HCT116 (cell line): ENCODE data around the gene TMEM147. TPM values are rescaled to one million over a fixed set of nuclear protein-coding genes. Genes with fewer than 3 reads are reported as not detected.

Experiments
- ATAC-seq: fragments of 200-7000 bp; cut with Tn5 transposase; 2 replicates; pipeline ENCODE4 v1.9.1; 2020; ENCODE audit warnings: mild to moderate bottlenecking, moderate library complexity
- BruUV-seq: library from RNA; stranded (reverse); fragments of 400-500 nt; replicated peaks from 2 replicates; lab custom pipeline; 2021; lab: Mats Ljungman, UMichigan
- CTCF ChIA-PET: fragments of 300-600 bp; sonication (Branson Sonifier 250); formaldehyde crosslinking; loops from one replicate; lab custom pipeline; 2021; ENCODE audit warnings: antibody characterized with exemption; lab: Charles Lee
- POLR2A ChIA-PET: fragments of 300-600, 350-600 bp; sonication (Branson Sonifier 250); formaldehyde crosslinking; loops from one replicate; lab custom pipeline; 2021; ENCODE audit warnings: antibody characterized with exemption; lab: Charles Lee
- RAD21 ChIA-PET, 2 experiments: fragments of 300-600 bp; sonication (Branson Sonifier 250); formaldehyde crosslinking; loops; one replicate each; lab custom pipeline; 2023; ENCODE audit warnings: low total read pairs in 2 of 2; ENCODE audit not compliant: uncharacterized antibody in 2 of 2, unreplicated experiment in 2 of 2, low non-redundant PET in 1 of 2; lab: Charles Lee
- DNase-seq: peaks from one replicate; pipeline ENCODE4 v3.0.0-alpha.2; 2010; ENCODE audit warnings: low read depth, low spot score
- H2AFZ ChIP-seq: fragments of 200-600 bp; shearing (Covaris generic), sonication (generic); 2 replicates; pipeline ENCODE4 v1.6.1; 2017; ENCODE audit warnings: low read depth, mixed run types, mixed read lengths, antibody characterized with exemption, low read length; ENCODE audit not compliant: poor library complexity, severe bottlenecking
- H3K27ac ChIP-seq: 2 replicates; pipeline ENCODE4 v1.5.1; 2012; ENCODE audit warnings: low read depth, low read length
- H3K27me3 ChIP-seq: fragments of 200-600 bp; sonication (generic); 2 replicates; pipeline ENCODE4 v1.6.1; 2016; ENCODE audit warnings: mixed run types, low read length, mixed read lengths; ENCODE audit not compliant: insufficient read depth
- H3K36me3 ChIP-seq, 2 experiments: fragments of 200-500 bp in 1 of 2; fragments of 200-600 bp in 1 of 2; sonication (Bioruptor generic) in 1 of 2; sonication (generic) in 1 of 2; 2 replicates each; pipeline versions ENCODE4 v1.5.1 to v1.6.1; 2014 to 2016; ENCODE audit warnings: low read length in 2 of 2, inconsistent platforms in 1 of 2, mixed read lengths in 1 of 2, mixed run types in 1 of 2; ENCODE audit not compliant: insufficient read depth in 2 of 2, control insufficient read depth in 1 of 2
- H3K4me1 ChIP-seq, 2 experiments: fragments of 200-600 bp in 1 of 2; sonication (generic) in 1 of 2; 2 replicates each; pipeline versions ENCODE4 v1.5.1 to v1.6.1; 2012 to 2017; ENCODE audit warnings: low read length in 2 of 2, inconsistent platforms in 1 of 2, mild to moderate bottlenecking in 1 of 2, mixed read lengths in 1 of 2, mixed run types in 1 of 2, moderate library complexity in 1 of 2; ENCODE audit not compliant: insufficient read depth in 2 of 2, control insufficient read depth in 1 of 2
- H3K4me2 ChIP-seq: fragments of 200-600 bp; sonication (generic); 2 replicates; pipeline ENCODE4 v1.6.1; 2017; ENCODE audit warnings: mixed run types, low read length, mixed read lengths
- H3K4me3 ChIP-seq, 2 experiments: fragments of 200-600 bp in 1 of 2; sonication (generic) in 1 of 2; replicated peaks in 1 of 2; 2 replicates each; pipeline ENCODE4 v1.5.1; 2011 to 2016; ENCODE audit warnings: low read length in 2 of 2, control low read depth in 1 of 2, low read depth in 1 of 2, mild to moderate bottlenecking in 1 of 2, mixed read lengths in 1 of 2, mixed run types in 1 of 2
- H3K79me2 ChIP-seq: fragments of 200-600 bp; sonication (generic); 2 replicates; pipeline ENCODE4 v1.6.1; 2017; ENCODE audit warnings: mild to moderate bottlenecking, mixed run types, low read length, moderate library complexity, mixed read lengths; ENCODE audit not compliant: insufficient read depth
- H3K9ac ChIP-seq: fragments of 200-600 bp; sonication (generic); 2 replicates; pipeline ENCODE4 v1.6.1; 2016; ENCODE audit warnings: low read length, mixed read lengths
- H3K9me2 ChIP-seq: fragments of 200-600 bp; sonication (generic), shearing (Covaris generic); 2 replicates; pipeline ENCODE4 v1.6.1; 2017; ENCODE audit warnings: mixed run types, mild to moderate bottlenecking, moderate library complexity; ENCODE audit not compliant: insufficient read depth
- H3K9me3 ChIP-seq, 2 experiments: fragments of 200-500 bp in 1 of 2; fragments of 200-600 bp in 1 of 2; sonication (Bioruptor generic) in 1 of 2; sonication (generic) in 1 of 2; 2 replicates each; pipeline ENCODE4 v1.6.1; 2014 to 2017; ENCODE audit warnings: low read length in 2 of 2, mixed read lengths in 2 of 2, inconsistent platforms in 1 of 2, low read depth in 1 of 2, mild to moderate bottlenecking in 1 of 2, mixed run types in 1 of 2, moderate library complexity in 1 of 2; ENCODE audit not compliant: control insufficient read depth in 1 of 2, insufficient read depth in 1 of 2
- H4K20me1 ChIP-seq: fragments of 200-600 bp; sonication (generic), shearing (Covaris generic); 2 replicates; pipeline ENCODE4 v1.6.1; 2017; ENCODE audit warnings: mixed run types, mild to moderate bottlenecking, moderate library complexity; ENCODE audit not compliant: insufficient read depth
- CBX3 ChIP-seq: IDR thresholded peaks from 2 replicates; pipeline ENCODE4 v1.6.1; 2012; ENCODE audit warnings: low read depth
- EGR1 ChIP-seq: IDR thresholded peaks from 2 replicates; pipeline ENCODE4 v1.6.1; 2012; ENCODE audit warnings: low read depth
- EZH2 ChIP-seq: fragments of 200-600 bp; sonication (generic); IDR thresholded peaks from 2 replicates; pipeline ENCODE4 v1.6.1; 2017; ENCODE audit warnings: antibody characterized with exemption, mixed run types
- FOSL1 ChIP-seq: IDR thresholded peaks from 2 replicates; pipeline ENCODE4 v1.6.1; 2012; ENCODE audit warnings: low read depth
- POLR2A ChIP-seq: IDR thresholded peaks from 2 replicates; pipeline ENCODE4 v1.7.0; 2011; ENCODE audit warnings: borderline replicate concordance; ENCODE audit not compliant: insufficient read depth, insufficient read length; ENCODE audit errors: extremely low read depth
- SIN3A ChIP-seq: IDR thresholded peaks from 2 replicates; pipeline ENCODE4 v1.6.1; 2012; ENCODE audit warnings: low read depth
- SP1 ChIP-seq: IDR thresholded peaks from 2 replicates; pipeline ENCODE4 v1.6.1; 2012; ENCODE audit warnings: low read depth
- TCF7L2 ChIP-seq: IDR thresholded peaks from 2 replicates; pipeline ENCODE4 v1.7.0; 2011; ENCODE audit warnings: borderline replicate concordance, inconsistent platforms; ENCODE audit not compliant: insufficient read depth, insufficient read length; ENCODE audit errors: extremely low read depth
- intact Hi-C: fragments of 100-400 bp; cut with micrococcal nuclease; formaldehyde crosslinking; loops from 2 replicates; pipeline ENCODE4 v1.10.0; 2022
- total RNA-seq: library from RNA; stranded (reverse); gene quantifications from one replicate; pipeline ENCODE4 v1.2.1, GENCODE V29; 2021; ENCODE audit not compliant: unreplicated experiment
- TF ChIP-seq, protein P1 (sequence below): IDR thresholded peaks from 2 replicates; pipeline ENCODE4 v1.6.1; 2012; ENCODE audit warnings: low read depth
- TF ChIP-seq, protein P2 (sequence below): IDR thresholded peaks from 2 replicates; pipeline ENCODE4 v1.6.1; 2011; ENCODE audit warnings: mild to moderate bottlenecking, low read length, moderate library complexity; ENCODE audit not compliant: insufficient replicate concordance; ENCODE audit errors: extremely low read depth

The TMEM147 gene
- total RNA-seq, 1 experiment from 2014 or later = 128 TPM

DNA sequence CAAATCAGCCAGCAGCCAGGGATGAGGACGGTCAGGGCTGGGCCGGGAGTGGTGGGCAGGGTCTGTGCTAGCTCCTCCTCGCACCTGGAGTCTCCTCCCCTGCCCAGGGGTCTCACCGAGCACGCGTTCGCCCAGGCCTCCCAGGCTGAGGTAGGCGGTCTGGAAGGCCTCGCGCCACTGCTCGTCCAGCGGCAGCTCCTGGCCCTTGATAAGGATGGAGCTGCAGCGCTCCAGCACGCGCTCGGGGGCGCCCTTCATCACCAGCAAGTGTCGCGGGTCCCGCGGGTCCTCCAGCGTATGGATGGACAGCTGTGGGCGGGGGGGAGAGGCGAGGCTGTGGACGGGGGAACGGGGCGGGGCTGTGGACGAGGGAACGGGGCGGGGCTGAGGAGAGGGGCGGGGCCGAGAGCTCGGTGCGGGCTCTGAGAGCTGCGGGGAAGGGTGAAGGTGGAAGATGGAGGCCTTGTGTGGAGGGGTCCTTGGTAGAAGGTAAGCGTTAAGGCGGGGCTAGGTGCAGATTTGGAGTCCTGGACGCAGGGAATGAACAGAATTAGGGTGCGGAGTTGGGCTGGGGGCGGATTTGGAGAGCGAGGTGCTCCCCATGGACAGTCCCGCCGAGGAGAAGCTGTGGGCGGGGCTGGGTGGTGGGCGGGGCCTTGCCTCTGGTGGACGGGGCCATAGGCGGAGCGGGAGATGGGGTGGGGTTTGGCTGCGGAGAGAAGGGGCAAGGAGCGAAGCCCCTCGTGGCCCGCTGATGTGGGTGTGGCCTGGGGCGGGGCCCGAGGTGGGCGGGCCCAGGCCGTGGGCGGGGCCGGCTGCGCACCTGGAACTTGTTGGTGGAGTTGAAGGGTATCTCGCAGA lies 12.3 kb downstream of the TMEM147 start (continued):
- no peak for TF ChIP-seq POLR2A
- no peak for TF ChIP-seq SIN3A

DNA sequence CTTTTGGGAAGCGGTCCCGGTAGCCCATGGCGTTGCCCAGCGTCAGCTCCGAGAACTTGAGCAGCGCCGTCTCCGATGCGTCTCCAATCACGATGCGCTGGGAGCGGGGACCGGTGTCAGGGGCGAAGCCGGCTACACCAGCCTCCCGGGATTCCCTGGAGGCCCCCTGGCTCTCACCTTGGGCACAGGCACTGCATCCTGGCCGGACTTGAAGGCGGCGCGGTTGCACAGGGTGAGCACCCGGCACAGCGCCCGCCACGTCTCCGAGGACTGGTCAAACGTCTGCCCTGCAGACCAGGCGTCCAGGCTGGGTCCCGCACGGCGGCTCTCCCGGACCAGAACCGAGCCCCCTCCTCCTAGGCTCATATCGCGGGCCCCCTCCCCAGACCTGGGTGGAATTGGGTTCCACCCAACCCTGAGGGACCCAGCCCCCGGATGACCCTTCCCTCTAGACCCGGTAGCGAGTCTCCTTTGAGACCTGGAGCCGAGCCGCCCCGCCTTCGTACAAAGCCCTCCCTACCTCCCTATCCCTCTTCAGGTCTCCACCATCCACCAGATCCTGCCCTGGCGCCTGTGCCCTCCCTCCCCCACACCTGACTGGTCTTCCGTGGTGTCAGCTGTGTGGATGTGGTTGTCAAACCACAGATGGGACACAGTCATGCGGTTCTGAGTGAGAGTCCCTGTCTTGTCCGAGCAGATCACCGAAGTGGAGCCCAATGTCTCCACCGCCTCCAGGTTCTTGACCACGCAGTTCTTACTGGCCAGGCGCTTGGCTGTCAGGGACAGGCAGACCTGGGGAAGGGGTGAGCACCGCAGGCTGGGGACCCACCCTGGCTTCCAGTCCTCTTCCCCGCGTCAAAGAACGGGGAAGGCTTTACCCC lies 13.2 kb downstream of the TMEM147 start:
- CTCF ChIA-PET = interaction anchor here (1.0 to 1.7 kb wide), 2 partner anchors 10 to 34 kb away, joined by 3 to 8 read pairs; no protein-coding TSS in a partner anchor
- no TSS peak for BruUV-seq
- ATAC-seq (no peak), DNase-seq (no peak)
- H3K79me2 ChIP-seq = no peaks in the 10 kb centered on the region
- H3K9ac ChIP-seq = no peak overlapping the region
- H3K27ac ChIP-seq = no peak overlapping the region
- H3K9me3 ChIP-seq = no peaks in the 10 kb centered on the region
- intact Hi-C loops = no loop called here
- POLR2A ChIA-PET = no interaction called here
- H3K4me3 ChIP-seq = peak overlapping the region in 1 of 2 experiments; percentile 53; a peak in 2 of 4 replicates
- H3K36me3 ChIP-seq = no peaks in the 10 kb centered on the region
- peaks cover 0 to 12% of the 10 kb centered on the region in 2 experiments; a peak in 2 of 4 replicates for H3K4me1 ChIP-seq
- H3K27me3 ChIP-seq = no peaks in the 10 kb centered on the region
- no peaks in the 10 kb centered on the region for H4K20me1 ChIP-seq
- peak overlapping the region; percentile 84 for H3K4me2 ChIP-seq
- H3K9me2 ChIP-seq = no peaks in the 10 kb centered on the region
- H2AFZ ChIP-seq = no peak overlapping the region
- no peak for TF ChIP-seq CBX3
- TF ChIP-seq EGR1 = no peak
- TF ChIP-seq SIN3A = no peak
- TF ChIP-seq, protein P1, sequence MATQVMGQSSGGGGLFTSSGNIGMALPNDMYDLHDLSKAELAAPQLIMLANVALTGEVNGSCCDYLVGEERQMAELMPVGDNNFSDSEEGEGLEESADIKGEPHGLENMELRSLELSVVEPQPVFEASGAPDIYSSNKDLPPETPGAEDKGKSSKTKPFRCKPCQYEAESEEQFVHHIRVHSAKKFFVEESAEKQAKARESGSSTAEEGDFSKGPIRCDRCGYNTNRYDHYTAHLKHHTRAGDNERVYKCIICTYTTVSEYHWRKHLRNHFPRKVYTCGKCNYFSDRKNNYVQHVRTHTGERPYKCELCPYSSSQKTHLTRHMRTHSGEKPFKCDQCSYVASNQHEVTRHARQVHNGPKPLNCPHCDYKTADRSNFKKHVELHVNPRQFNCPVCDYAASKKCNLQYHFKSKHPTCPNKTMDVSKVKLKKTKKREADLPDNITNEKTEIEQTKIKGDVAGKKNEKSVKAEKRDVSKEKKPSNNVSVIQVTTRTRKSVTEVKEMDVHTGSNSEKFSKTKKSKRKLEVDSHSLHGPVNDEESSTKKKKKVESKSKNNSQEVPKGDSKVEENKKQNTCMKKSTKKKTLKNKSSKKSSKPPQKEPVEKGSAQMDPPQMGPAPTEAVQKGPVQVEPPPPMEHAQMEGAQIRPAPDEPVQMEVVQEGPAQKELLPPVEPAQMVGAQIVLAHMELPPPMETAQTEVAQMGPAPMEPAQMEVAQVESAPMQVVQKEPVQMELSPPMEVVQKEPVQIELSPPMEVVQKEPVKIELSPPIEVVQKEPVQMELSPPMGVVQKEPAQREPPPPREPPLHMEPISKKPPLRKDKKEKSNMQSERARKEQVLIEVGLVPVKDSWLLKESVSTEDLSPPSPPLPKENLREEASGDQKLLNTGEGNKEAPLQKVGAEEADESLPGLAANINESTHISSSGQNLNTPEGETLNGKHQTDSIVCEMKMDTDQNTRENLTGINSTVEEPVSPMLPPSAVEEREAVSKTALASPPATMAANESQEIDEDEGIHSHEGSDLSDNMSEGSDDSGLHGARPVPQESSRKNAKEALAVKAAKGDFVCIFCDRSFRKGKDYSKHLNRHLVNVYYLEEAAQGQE = no peak
- TF ChIP-seq, protein P2, sequence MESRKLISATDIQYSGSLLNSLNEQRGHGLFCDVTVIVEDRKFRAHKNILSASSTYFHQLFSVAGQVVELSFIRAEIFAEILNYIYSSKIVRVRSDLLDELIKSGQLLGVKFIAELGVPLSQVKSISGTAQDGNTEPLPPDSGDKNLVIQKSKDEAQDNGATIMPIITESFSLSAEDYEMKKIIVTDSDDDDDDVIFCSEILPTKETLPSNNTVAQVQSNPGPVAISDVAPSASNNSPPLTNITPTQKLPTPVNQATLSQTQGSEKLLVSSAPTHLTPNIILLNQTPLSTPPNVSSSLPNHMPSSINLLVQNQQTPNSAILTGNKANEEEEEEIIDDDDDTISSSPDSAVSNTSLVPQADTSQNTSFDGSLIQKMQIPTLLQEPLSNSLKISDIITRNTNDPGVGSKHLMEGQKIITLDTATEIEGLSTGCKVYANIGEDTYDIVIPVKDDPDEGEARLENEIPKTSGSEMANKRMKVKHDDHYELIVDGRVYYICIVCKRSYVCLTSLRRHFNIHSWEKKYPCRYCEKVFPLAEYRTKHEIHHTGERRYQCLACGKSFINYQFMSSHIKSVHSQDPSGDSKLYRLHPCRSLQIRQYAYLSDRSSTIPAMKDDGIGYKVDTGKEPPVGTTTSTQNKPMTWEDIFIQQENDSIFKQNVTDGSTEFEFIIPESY = no peak
- no peak for TF ChIP-seq TCF7L2
- no peak for TF ChIP-seq EZH2
- no peak for TF ChIP-seq FOSL1
- TF ChIP-seq SP1 = no peak
- TF ChIP-seq, all 23 proteins: peak for 0
- RAD21 ChIA-PET = interaction anchor here in 1 of 2 experiments (0.5 kb wide), 1 partner anchor 187 kb away, joined by 4 read pairs; the partner anchor contains the start of genes PSENEN and U2AF1L4
